Neural crest cell (in vitro differentiated cells): ENCODE results near the gene RAB11FIP3. TPM values are rescaled to one million over a fixed set of nuclear protein-coding genes. Genes with fewer than 3 reads are reported as not detected.

ENCODE experiments used
- DNase-seq: peaks from one replicate; pipeline ENCODE4 v3.0.0; 2021; ENCODE audit warnings: low read depth, mixed read lengths, low spot score
- H3K27ac Mint-ChIP-seq: one replicate; pipeline ENCODE4 v1.8.0; 2021; ENCODE audit warnings: mild to moderate bottlenecking, mixed read lengths; ENCODE audit not compliant: unreplicated experiment
- H3K27me3 Mint-ChIP-seq: 2 replicates; pipeline ENCODE4 v1.8.0; 2021; ENCODE audit warnings: low read depth, mild to moderate bottlenecking, mixed read lengths
- H3K36me3 Mint-ChIP-seq: 2 replicates; pipeline ENCODE4 v1.8.0; 2021; ENCODE audit warnings: low read depth, mild to moderate bottlenecking, mixed read lengths
- H3K4me1 Mint-ChIP-seq: 2 replicates; pipeline ENCODE4 v1.8.0; 2021; ENCODE audit warnings: mixed read lengths
- H3K4me3 Mint-ChIP-seq: one replicate; pipeline ENCODE4 v1.8.0; 2021; ENCODE audit warnings: mild to moderate bottlenecking, mixed read lengths
- H3K9me3 Mint-ChIP-seq: 2 replicates; pipeline ENCODE4 v1.8.0; 2021; ENCODE audit warnings: mixed read lengths
- total RNA-seq: library from RNA; stranded (reverse); gene quantifications from 2 replicates; pipeline ENCODE4 v1.2.1, GENCODE V29; 2021
- TF ChIP-seq, protein P1 (sequence below): fragments of 200-600 bp; sonication (generic); conservative IDR thresholded peaks from 2 replicates; pipeline ENCODE4 v1.5.0; 2021; ENCODE audit warnings: antibody characterized with exemption, mild to moderate bottlenecking

The RAB11FIP3 gene
- total RNA-seq, 1 donor from 2014 or later, result 72.2 TPM

DNA sequence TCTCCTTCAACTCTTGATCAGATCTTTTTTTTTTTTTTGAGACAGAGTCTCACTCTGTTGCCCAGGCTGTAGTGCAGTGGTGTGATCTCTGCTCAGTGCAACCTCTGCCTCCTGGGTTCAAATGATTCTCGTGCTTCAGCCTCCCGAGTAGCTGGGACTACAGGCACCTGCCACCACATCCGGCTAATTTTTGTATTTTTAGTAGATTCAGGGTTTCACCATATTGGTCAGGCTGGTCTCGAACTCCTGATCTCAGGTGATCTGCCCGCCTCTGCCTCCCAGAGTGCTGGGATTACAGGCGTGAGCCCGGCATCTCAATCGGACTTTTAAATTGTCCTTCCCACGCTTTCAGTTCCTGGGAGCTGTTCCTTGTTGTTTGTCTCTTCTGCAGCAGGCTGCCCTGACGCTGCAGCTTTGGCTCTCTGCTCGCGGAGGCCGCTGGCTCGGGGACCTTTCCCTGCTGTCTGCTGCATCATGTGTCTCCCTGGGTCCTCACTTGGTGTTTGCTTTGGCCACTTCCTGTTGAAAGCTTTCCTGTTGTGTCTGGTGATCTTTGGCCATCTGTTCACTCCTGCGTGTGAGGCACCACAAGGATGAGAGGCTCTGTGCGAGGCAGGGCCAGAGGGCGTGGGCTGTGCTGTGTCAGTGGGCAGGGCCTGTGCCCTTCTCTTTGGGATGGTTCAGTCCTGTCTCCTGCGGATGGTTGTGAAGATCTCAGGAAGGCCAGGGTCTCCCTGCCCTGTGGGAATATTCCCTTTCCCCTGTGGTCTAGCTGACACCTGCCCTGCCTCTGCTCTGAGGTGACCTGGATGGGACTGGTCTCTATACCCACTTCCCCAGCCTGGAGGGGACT lies 83.7 kb downstream of the RAB11FIP3 start:
- H3K27ac Mint-ChIP-seq, result peak overlapping the region; percentile 81
- H3K4me3 Mint-ChIP-seq, result no peak overlapping the region
- H3K4me1 Mint-ChIP-seq, result peaks cover 6% of the 10 kb centered on the region
- no peaks in the 10 kb centered on the region for H3K9me3 Mint-ChIP-seq
- no peak for DNase-seq
- TF ChIP-seq, protein P1, sequence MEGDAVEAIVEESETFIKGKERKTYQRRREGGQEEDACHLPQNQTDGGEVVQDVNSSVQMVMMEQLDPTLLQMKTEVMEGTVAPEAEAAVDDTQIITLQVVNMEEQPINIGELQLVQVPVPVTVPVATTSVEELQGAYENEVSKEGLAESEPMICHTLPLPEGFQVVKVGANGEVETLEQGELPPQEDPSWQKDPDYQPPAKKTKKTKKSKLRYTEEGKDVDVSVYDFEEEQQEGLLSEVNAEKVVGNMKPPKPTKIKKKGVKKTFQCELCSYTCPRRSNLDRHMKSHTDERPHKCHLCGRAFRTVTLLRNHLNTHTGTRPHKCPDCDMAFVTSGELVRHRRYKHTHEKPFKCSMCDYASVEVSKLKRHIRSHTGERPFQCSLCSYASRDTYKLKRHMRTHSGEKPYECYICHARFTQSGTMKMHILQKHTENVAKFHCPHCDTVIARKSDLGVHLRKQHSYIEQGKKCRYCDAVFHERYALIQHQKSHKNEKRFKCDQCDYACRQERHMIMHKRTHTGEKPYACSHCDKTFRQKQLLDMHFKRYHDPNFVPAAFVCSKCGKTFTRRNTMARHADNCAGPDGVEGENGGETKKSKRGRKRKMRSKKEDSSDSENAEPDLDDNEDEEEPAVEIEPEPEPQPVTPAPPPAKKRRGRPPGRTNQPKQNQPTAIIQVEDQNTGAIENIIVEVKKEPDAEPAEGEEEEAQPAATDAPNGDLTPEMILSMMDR, result no peak
- no peaks in the 10 kb centered on the region for H3K27me3 Mint-ChIP-seq
- H3K36me3 Mint-ChIP-seq, result peaks cover 4% of the 10 kb centered on the region

DNA sequence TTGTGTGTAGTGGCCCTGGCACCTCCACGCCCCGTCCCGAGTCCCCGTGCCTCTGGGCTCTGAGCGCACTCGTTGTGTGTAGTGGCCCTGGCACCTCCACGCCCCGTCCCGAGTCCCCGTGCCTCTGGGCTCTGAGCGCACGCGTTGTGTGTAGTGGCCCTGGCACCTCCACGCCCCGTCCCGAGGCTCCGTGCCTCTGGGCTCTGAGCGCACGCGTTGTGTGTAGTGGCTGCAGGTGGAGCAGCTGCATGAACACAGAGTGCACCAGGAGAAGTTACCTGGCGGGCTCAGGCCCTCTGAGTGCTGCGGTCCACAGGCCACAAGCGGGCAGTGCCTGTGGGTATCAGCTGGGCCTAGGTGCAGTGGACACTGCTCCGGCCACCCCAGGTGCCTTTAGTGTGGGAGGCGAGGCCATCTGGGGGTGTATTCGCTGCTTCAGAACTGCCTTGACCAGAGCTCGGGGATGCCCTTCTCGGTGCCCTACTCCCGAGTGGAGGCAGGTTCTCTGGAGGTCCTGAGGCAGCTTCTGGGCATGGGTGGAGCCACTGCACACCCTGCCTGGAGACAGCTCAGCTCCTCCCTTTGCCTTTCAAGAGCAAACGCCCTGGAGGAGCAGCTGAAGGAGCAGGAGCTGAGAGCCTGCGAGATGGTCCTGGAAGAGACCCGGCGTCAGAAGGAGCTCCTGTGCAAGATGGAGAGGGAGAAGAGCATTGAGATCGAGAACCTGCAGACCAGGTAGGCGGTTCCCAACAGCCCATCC lies 84.8 kb downstream of the RAB11FIP3 start:
- Mint-ChIP-seq H3K4me3 (no peak overlapping the region), H3K27me3 (no peaks in the 10 kb centered on the region), H3K27ac (no peak overlapping the region), H3K36me3 (peaks cover 4% of the 10 kb centered on the region), H3K4me1 (peaks cover 6% of the 10 kb centered on the region), H3K9me3 (no peaks in the 10 kb centered on the region)
- TF ChIP-seq, protein P1, result no peak
- DNase-seq, result no peak

DNA sequence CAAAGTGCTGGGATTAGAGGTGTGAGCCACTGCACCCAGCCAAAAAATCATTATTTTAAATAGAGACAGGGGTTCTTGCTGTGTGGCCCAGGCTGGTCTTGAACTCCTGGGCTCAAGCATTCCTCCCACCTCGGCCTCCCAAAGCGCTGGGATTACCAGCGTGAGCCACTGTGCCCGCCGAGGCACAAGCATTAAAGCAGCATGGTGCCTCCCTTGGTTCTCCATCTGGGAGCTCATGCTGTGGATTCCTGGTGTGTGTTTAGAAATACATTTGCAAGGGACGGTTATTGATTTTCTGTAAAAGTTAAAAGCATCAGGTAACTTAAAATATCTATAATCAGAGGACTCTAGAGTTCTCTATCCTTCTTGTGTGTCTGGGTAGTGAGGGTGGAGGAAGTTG lies 87.4 kb downstream of the RAB11FIP3 start:
- no peak for DNase-seq
- H3K36me3 Mint-ChIP-seq, result peaks cover 6% of the 10 kb centered on the region
- H3K4me3 Mint-ChIP-seq, result no peak overlapping the region
- peak overlapping the region; percentile 76 for H3K27ac Mint-ChIP-seq
- TF ChIP-seq, protein P1, result no peak
- peaks cover 6% of the 10 kb centered on the region for H3K4me1 Mint-ChIP-seq
- H3K27me3 Mint-ChIP-seq, result no peaks in the 10 kb centered on the region
- H3K9me3 Mint-ChIP-seq, result no peaks in the 10 kb centered on the region

DNA sequence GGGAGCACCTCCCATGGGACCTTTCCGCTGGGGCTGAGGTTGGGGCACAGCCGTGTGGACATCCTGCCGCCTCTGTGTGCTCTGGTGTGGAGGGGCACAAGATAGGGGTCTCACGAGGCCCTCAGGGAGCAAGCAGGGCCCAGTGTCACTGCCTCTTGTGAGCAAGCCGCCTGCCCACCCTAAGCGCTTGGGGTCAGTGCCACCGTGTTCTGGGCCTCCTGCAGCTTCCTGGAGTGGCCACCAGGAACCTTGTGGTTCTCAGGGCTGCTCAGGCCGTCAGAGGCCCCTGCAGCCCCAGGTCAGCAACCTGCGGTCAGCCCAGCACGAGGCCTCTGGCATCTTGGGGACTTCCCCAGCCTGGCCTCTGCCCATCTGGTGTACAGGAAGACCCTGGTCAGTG lies 88.5 kb downstream of the RAB11FIP3 start:
- DNase-seq, result no peak

DNA sequence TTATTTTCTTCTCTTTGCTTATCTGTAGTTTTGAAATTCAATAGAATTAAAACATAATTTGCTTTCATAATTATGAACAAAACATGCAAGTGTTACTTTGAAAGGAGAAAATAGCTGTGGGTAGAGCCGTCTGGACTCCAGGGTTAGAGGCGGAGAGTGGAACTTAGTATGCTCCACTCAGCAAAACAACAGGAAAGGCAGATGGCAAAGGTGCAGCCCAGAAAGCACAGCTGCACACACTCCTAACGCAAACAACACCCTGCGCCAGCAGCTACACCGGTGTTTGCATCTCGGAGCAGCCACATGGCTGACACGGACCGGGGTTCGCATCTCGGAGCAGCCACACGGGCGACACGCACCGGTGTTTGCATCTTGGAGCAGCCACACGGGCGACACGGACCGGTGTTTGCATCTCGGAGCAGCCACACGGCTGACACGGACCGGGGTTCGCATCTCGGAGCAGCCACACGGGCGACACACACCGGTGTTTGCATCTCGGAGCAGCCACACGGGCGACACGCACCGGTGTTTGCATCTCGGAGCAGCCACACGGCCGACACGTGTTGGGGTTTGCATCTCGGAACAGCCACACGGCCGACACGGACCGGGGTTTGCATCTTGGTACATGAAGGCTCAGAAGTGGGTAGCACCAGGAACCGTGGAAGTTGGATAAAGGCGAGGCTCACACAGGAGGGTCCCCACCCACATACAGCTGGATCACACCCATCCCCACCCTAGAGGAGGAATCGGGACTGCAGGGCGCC lies 89.9 kb downstream of the RAB11FIP3 start:
- no peak overlapping the region for H3K4me3 Mint-ChIP-seq
- H3K9me3 Mint-ChIP-seq, result no peaks in the 10 kb centered on the region
- H3K27me3 Mint-ChIP-seq, result no peaks in the 10 kb centered on the region
- TF ChIP-seq, protein P1, result no peak
- peaks cover 2% of the 10 kb centered on the region for H3K36me3 Mint-ChIP-seq
- no peaks in the 10 kb centered on the region for H3K4me1 Mint-ChIP-seq
- H3K27ac Mint-ChIP-seq, result no peak overlapping the region
- no peak for DNase-seq

More for the DNA sequence above, 88.5 kb downstream of the RAB11FIP3 start:
- no peaks in the 10 kb centered on the region for H3K9me3 Mint-ChIP-seq
- H3K27me3 Mint-ChIP-seq, result no peaks in the 10 kb centered on the region
- peaks cover 6% of the 10 kb centered on the region for H3K36me3 Mint-ChIP-seq
- TF ChIP-seq, protein P1, result no peak
- H3K4me1 Mint-ChIP-seq, result peaks cover 5% of the 10 kb centered on the region
- no peak overlapping the region for H3K4me3 Mint-ChIP-seq
- H3K27ac Mint-ChIP-seq, result no peak overlapping the region
